ENCODE measurements around the gene PCDHGC4.

The PCDHGC4 gene

DNA sequence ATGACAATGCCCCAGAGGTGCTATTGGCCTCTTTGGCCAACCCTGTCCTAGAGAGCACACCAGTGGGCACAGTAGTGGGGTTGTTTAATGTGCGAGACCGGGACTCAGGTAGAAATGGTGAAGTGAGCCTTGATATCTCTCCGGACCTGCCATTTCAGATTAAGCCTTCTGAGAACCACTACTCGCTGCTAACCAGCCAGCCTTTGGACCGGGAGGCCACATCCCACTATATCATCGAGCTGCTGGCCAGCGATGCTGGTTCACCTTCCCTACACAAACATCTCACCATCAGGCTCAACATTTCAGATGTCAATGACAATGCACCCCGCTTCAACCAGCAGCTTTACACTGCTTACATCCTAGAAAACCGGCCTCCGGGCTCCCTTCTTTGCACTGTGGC lies 5.4 kb downstream of the PCDHGC4 start:
- in situ Hi-C loops (cut with MboI; ENCODE audit: low sequenced_read_pairs): no loop called here

DNA sequence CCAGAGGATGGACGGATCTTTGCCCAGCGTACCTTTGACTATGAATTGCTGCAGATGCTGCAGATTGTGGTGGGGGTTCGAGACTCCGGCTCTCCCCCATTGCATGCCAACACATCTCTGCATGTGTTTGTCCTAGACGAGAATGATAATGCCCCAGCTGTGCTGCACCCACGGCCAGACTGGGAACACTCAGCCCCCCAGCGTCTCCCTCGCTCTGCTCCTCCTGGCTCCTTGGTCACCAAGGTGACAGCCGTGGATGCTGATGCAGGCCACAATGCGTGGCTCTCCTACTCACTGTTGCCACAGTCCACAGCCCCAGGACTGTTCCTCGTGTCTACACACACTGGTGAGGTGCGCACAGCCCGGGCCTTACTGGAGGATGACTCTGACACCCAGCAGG lies 5.9 kb downstream of the PCDHGC4 start:
- in situ Hi-C loops (cut with MboI; ENCODE audit: low sequenced_read_pairs): no loop called here

DNA sequence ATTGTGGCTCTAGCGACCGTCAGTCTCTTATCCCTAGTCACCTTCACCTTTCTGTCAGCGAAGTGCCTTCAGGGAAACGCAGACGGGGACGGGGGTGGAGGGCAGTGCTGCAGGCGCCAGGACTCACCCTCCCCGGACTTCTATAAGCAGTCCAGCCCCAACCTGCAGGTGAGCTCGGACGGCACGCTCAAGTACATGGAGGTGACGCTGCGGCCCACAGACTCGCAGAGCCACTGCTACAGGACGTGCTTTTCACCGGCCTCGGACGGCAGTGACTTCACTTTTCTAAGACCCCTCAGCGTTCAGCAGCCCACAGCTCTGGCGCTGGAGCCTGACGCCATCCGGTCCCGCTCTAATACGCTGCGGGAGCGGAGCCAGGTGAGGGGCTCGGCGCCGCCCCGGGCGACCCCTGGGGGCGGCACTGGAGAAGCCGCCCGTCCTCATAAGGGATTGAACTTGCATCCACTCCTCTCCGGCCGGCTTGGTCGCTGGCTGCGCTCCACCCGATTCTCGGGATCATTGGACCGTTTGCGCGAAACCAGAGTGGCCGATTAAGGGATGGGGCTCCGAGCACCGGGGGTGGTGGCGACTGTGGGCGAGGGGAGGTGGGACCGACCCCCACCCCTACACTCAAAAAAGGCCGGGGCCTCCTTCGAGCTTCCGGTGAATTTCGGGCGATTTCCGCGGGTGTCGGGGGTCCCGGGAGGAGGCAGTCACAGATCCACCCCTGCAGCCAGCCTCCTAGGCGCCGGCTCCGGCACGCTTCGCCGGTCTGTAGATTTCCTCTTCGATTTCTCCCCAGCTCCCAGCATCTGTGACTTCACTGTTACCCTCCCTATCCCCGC lies 6.7 kb downstream of the PCDHGC4 start:
- in situ Hi-C loops (cut with MboI; ENCODE audit: low sequenced_read_pairs): no loop called here

DNA sequence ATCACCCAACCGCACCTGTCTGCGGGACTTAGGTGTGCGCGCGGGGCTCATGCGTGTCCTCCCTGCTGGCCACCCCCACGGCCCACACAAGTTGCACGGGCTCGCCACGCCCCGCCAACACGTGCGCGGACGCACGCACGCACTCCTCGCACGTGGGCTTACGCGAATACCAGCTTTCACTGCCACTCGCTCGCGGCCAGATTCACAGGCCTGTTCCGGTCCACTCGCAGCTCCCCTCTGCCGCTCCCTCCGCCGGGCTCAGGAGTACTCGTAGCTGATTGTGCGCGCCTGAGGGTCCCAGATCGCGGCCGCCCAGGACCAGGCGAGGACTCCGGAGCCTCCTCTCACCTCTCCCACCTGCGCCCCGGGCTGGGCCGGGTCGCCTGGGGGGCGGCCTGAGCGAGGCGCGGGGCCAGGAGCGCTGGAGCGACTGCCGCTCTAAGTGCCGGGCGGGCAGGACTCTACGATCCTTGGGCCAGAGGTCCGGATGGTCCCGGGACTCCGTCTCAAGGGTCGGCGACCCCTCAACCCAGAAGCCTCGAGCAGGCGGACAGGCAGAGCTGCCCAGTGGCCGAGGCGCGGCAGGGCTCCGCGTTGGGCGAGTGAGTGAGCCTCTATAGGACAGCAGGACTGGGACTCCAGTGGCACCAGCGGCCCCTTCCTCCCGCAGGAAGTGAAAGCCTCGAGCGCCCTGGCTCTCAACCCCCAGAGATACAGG lies 7.5 kb downstream of the PCDHGC4 start:
- in situ Hi-C loops (cut with MboI; ENCODE audit: low sequenced_read_pairs): no loop called here

DNA sequence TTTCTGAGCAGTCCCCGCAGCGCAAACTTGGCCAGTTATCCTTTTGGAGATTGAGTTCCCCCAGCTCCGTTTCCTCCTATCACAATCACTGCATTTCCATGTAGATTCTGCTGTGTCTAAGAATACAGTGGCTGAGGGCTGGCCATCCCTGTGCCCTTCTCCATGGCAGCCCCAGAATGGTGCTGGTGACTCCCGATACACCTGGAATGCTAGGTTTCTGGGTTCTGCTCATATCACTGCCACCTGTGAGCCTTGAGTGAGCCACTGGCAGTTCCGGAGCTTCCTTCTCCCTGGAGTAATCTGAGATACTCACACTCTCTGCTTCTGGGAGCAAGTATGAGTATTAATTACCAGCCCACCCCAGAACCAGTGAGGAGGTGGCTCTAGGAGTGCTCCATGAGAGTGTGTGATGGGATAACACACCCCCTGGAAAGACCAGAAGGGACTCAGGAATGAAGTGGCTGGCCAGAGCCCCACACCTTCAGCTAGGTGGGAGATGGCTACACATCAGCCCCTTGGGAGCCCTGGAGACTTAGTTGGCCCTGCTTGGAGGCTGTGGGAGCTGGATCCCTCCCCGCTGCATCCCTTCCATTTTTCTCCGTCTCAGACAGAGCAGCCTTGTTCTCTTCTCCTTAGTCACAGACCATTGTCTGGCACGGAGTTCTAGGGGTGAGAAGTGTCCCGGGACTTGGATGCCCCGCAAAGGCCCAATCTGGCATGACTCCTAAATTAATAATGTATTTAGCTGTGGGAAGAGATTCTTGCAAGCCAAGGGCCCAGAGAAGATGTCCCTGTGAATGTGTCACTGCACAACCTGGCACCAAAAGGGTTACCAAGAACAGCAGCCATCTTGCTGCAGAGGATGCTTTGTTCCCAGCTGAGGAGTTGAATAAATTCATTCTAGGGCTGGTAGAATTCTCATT lies 8.9 kb downstream of the PCDHGC4 start:
- in situ Hi-C loops (cut with MboI; ENCODE audit: low sequenced_read_pairs): no loop called here

DNA sequence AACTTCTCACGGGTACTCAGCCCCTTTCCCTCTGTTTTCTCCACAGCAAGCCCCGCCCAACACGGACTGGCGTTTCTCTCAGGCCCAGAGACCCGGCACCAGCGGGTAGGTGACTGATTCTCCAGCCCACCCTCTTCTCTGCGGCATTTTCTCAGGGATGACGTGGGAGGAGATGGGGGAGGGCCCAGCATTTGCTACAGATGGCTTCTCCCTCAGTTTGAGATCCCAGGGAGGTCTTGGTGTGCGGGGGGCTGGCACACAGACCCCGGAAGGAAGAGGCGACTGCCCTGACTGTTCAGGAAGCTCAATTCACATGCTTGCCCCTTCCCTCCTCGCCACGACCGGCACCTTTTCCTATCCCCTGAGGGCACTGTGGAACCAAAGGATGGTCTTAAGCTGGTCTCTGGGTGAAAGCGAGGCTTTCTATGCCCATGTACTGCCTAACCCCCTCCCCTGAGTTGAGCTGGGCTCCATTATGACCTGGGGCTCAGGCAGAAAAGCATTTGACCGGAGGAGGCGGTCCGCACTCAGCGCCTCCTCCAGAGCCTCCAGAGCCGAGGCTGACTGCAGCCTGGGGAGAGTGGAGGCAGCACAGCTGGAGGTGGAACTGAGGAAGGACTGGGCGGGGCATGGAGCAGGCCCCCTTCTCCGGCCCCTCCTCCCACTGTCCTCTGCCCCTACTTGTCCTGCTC lies 10.1 kb downstream of the PCDHGC4 start:
- in situ Hi-C loops (cut with MboI; ENCODE audit: low sequenced_read_pairs): no loop called here

DNA sequence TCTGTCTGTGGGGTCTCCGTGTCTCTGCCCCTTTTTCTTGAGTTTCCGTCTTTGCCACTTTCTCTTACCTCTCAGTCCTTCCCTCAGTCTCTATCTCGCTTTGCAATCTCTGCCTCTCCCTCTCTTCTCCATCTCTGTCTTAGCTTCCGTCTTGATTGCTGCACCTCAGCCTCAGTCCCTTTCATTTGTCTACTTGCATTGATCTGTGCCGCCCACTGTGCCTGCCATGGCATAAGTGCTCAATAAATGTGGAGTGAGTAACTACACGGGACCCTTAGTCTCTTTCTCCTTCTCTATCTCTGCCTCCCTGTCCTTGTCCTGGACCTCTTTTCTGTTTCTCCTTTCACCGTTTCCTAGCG lies 10.6 kb downstream of the PCDHGC4 start:
- in situ Hi-C loops (cut with MboI; ENCODE audit: low sequenced_read_pairs): no loop called here

DNA sequence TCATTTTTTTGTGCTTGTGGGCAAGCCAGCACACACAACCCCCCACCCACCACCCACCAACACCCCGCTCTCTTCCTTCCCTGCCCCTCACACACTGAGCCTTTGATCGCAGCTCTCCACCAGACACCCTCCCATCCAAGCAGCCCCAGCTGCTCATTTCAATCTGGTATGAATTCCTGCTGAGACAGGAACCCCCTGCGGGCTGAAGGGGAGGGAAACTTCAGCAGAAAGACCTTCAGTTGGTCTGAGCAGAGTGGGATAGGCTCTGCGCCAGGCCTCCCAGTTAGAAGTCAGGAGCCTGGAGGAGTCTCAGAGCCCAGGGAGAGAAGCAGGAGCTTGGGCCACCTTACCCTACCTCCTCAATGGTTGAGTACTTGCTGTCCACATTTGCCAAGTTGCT lies 11.2 kb downstream of the PCDHGC4 start:
- in situ Hi-C loops (cut with MboI; ENCODE audit: low sequenced_read_pairs): no loop called here

DNA sequence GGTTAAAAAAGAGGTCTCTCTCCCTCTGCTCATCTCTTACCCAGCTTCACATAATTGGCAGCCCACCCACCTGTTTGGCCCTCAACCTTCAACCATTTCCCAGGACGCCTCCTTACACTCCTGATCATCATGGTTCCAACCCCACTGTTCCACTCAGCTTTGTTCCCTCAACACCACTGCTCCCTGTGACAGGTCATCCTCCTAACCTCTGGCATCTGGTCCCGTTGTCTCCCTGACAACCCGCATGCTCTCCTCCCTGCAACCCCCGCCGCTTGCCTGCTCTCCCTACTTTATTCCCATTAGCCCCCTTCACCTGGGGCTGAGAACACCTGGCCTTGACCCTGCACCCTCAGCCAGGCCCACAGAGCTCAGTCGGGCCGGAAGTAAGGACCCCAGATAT lies 16.9 kb downstream of the PCDHGC4 start:
- in situ Hi-C loops (cut with MboI; ENCODE audit: low sequenced_read_pairs): no loop called here

DNA sequence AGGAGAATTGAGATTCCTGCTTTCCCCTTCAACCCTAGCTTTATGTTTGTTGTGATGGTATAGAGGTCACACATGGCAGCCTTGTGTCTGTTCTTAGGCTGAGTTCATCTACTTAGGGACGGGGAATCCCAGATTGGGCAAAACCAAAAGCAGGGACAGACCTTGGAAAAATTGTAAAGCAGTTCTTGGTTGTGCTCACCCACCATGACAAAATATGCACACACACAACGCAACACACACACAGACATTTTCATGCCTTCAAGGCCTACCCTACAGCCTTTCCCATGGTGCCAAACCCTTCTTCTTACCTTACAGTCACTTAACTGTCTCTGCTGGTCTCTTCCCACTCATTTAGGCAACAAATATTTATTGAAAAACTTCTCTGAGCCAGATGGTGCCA lies 18.9 kb downstream of the PCDHGC4 start:
- in situ Hi-C loops (cut with MboI; ENCODE audit: low sequenced_read_pairs): no loop called here

DNA sequence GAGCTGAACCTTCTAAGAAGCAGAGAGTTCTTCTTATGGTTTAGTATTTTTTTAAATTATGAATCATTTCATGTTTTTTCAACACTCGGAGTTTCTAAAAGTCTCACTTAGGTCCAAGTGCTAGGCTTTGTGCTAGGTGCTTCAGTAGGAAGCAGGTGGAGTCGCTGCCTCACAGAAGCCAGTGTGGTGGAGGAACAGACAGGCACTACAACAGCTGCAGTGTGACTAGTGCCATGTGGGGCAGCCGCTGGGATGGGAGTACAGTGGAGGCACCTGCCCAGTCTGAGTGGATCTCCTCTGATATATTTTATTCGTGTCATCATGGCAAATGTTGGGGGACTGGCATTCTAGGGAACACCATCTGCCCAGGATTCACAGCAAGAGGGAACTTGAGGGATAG lies 19.4 kb downstream of the PCDHGC4 start:
- in situ Hi-C loops (cut with MboI; ENCODE audit: low sequenced_read_pairs): no loop called here

DNA sequence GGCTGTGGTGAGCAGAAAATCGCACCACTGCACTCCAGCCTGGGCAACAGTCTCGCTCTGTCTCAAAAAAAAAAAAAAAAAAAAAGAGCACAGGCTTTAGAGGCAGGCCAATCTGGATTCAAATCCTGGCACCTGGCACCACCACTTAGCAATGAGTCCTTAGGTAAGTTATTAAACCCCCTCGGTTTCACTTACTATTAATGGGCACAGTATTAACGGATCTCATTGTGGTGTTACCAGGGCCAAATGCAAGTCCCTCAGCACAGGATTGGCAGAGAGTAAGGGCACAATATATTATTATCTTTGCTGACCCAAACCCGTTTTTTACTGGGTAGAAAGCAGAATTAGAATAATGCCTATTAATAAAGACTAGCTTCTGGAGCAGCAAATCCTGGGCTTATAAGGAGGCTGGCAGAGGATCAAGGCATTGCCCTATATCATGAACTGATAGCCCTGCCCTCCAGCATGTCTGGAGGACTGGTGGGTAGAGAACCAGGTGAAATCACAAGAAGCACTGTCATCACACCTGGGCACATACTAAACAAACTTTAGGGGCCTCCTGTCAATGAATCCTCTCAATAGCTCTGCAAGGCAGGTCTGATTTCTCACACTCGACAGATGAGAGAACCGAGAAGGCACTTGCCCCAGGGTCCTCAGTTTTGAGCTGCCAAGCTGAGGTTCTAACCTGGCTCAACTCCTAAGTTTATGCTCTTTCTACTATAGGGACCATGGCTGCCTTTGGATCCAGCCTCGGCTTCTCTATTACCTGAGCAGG lies 21.7 kb downstream of the PCDHGC4 start:
- in situ Hi-C loops (cut with MboI; ENCODE audit: low sequenced_read_pairs): no loop called here

DNA sequence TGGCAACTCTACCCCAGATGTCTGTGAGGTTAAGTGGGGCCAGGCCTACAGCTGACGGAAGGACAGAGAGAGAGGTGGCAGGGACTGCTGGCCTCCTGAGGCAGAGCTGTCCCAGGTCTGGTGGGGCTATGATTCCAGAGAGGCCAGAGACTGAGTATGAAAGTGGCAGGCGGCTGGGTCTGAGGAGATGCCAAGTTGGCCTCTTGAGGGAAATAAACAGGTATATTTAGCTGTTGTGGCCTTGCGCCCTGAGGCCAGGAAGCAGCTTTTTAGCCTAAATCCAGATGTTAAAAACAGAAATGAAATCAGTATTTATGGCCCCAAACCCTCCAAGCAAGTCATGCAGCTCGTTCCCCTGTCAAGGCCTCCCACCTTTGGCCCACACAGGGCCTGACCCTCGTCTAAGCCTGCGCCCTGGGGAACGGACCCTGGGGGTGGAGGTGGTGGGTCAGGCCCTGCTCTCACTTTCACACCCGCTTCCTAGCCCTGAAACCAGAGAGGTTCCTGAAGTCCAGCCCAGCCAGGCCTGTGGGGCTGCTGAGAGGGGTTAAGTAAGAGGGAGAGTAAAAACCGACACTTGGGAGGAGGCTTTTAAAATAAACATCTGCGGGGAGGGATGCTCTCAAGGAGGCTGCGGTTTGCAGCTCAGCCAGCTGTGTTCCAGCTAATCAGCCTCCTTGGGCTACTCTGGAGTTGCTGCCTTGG lies 22.7 kb downstream of the PCDHGC4 start:
- in situ Hi-C loops (cut with MboI; ENCODE audit: low sequenced_read_pairs): no loop called here

DNA sequence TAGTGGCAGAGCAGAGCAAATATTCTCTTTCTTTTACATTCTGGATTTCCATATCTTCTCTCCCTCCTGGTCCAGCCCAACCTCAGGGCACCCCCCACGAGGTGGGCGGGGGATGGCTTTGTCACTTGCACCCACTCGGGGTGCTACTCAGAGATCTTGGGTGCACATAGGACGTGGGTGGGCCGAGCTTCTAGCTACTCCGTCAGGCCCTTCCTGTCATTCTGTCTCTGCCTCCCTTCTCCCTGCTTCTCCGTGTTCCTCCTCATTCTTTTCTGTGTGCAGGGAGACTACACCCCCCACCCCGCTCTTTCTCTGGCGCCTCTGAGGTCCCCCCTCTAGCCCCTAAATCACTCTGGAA lies 23.6 kb downstream of the PCDHGC4 start:
- in situ Hi-C loops (cut with MboI; ENCODE audit: low sequenced_read_pairs): no loop called here

DNA sequence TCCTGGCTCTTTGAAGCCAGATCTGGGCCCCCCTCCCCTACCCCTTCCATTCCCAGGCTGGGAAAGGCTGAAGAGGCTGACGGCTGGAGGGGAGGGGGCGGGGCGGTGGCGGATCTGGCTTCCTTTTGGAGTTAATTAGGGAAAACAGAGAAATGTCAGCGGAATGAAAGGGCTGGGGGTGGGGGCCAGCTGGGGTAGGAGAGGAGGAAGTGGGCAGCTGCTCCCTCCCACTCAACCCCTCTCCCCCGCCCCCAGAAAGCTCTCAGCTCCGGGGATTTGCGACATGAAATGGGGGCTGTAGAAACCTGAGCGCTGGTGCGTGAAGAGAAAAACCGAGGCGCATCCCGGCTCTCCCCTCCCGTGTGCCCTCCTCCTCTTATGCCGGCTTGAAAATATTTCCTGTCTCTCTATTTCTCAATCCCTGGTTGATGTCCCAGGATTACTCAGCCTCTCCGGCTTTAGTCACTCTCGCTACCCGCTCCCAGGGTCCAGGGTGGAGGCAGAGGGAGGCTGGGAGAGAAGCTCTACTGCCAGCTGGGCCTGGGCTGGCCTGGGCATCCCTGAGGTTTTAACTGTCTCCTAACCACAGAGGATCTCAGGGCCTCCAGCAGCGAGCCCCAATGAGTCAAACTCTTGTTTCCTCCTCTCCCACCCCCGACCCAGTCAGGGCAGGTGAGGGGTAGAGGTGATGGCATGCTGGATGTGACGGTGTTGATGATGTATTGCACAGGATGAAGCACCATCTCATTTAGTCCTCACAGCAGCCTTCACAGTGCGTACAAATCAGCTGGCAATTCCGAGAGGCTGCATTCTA lies 24.2 kb downstream of the PCDHGC4 start:
- in situ Hi-C loops (cut with MboI; ENCODE audit: low sequenced_read_pairs): no loop called here

DNA sequence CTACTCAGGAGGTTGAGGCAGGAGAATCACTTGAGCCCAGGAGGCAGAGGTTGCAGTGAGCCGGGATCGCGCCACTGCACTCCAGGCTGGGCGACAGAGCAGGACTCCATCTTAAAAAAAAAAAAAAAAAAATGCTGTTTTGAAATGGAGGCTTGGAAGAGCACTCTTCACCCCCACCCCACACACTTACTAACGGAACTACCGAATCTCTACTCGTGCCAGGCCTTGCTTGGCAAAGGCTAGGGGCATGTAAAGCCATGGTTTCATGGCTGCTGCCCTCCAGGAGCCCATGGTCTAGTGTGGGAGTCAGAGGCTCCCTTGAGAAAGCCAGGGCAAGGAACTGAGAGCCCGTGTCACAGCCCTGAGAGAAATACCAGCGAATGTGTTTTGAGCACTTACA lies 25.3 kb downstream of the PCDHGC4 start:
- in situ Hi-C loops (cut with MboI; ENCODE audit: low sequenced_read_pairs): no loop called here

DNA sequence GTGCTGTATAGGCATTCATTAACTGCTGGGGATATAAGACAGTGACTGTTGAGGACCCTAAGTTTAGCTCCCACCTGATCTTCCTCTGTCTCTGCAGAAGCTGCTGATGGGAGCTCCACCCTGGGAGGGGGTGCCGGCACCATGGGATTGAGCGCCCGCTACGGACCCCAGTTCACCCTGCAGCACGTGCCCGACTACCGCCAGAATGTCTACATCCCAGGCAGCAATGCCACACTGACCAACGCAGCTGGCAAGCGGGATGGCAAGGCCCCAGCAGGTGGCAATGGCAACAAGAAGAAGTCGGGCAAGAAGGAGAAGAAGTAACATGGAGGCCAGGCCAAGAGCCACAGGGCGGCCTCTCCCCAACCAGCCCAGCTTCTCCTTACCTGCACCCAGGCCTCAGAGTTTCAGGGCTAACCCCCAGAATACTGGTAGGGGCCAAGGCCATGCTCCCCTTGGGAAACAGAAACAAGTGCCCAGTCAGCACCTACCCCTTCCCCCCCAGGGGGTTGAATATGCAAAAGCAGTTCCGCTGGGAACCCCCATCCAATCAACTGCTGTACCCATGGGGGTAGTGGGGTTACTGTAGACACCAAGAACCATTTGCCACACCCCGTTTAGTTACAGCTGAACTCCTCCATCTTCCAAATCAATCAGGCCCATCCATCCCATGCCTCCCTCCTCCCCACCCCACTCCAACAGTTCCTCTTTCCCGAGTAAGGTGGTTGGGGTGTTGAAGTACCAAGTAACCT lies 26.2 kb downstream of the PCDHGC4 start:
- in situ Hi-C loops (cut with MboI; ENCODE audit: low sequenced_read_pairs): no loop called here

DNA sequence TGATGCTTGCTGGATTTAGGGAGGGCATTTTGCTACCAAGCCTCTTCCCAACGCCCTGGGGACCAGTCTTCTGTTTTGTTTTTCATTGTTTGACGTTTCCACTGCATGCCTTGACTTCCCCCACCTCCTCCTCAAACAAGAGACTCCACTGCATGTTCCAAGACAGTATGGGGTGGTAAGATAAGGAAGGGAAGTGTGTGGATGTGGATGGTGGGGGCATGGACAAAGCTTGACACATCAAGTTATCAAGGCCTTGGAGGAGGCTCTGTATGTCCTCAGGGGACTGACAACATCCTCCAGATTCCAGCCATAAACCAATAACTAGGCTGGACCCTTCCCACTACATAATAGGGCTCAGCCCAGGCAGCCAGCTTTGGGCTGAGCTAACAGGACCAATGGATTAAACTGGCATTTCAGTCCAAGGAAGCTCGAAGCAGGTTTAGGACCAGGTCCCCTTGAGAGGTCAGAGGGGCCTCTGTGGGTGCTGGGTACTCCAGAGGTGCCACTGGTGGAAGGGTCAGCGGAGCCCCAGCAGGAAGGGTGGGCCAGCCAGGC lies 27.0 kb downstream of the PCDHGC4 start:
- in situ Hi-C loops (cut with MboI; ENCODE audit: low sequenced_read_pairs): no loop called here
